ENCODE measurements around the gene WWC1.

WWC1 gene

GRCh38 chr5:168494057-168494555, 202.7 kb downstream of the WWC1 start:
- no peak for TF ChIP-seq CTCF (IDR thresholded peaks at IDR 0.05; ENCODE audit: borderline replicate concordance, insufficient read depth, low read depth, low read length)

DNA sequence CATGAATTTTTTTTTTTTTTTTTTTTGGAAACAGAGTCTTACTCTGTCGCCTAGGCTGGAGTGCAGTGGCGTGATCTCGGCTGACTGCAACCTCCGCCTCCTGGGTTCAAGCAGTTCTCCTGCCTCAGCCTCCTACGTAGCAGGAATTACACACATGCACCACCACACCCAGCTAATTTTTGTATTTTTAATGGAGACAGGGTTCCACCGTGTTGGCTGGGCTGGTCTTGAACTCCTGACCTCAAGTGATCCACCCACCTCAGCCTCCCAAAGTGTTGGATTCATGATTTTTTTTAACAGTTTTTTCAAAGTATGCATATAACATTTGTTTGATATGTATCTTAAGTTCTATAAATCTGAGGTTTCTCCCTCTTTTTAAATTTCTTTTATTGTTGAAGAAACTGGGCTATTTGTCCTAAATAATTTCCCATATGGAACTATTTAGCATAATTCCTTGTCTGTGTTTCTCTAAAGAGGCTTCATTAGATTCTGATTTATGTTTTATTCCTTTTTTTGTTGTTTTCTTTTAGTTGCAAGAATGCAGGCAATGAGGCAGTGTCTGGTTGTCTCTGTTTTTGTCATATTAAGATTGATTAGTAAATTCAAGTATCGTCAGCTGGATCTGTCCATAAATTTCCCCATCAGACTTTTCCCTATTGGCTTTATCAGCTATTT, 211.3 kb downstream of the WWC1 start:
- TF ChIP-seq CTCF (IDR thresholded peaks at IDR 0.05; ENCODE audit: borderline replicate concordance, insufficient read depth, low read depth, low read length), result no peak
- H3K4me3 ChIP-seq (ENCODE audit: low read depth, low read length), result no peak overlapping the region

More at GRCh38 chr5:168494057-168494555, 202.7 kb downstream of the WWC1 start:
- no peak overlapping the region for H3K4me3 ChIP-seq (ENCODE audit: low read depth, low read length)

DNA sequence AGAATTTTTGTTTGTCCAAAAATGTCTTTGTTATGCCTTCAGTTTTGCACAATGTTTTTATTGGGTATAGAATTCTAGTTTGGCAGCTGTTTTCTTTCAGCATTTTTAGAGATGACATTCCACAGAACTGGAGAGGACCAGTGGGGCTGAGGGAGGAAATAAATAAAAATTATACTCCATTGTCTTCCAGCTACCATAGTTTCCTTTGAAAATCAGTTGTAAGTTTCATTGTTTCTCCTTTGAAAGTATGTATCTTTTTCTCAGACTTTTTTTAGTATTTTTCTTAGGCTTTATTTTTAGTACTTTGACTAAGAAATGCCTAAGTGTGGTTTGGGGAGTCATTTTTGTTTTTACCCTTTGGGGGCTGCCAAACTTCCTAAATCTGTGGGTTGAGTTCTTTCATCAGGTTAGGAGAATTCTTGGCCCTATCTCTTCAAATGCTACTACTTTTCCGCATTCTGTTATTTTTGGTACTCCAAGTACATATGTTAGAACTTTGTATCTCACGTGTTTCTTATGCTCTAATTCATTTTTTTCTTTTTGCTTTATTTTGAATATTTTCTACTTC, 222.5 kb downstream of the WWC1 start:
- no peak overlapping the region for H3K4me3 ChIP-seq (ENCODE audit: low read depth, low read length)
- TF ChIP-seq CTCF (IDR thresholded peaks at IDR 0.05; ENCODE audit: borderline replicate concordance, insufficient read depth, low read depth, low read length), result no peak
